ENCODE results near the gene SORBS1. TPM values are rescaled to one million over a fixed set of nuclear protein-coding genes. Genes with fewer than 3 reads are reported as not detected.

Gene SORBS1
- total RNA-seq, 4 donors from 2014 or later: 92.2 to 308 (median 150) TPM

GRCh38 chr10:95389176-95389575 is 172.0 kb downstream of the SORBS1 start:
- H3K27me3 ChIP-seq: no peaks in the 10 kb centered on the region
- in situ Hi-C loops (cut with MboI; ENCODE audit: low pct_ligation_motif_present in 1 of 4, low pct_unique_long_range_greater_than_20kb in 1 of 4, low sequenced_read_pairs in 3 of 4): loop anchor here in 1 of 4 donors (25.0 kb wide), 1 partner anchor 448 kb away; no protein-coding TSS in a partner anchor
- peaks cover 16 to 58% (median 20%) of the 10 kb centered on the region in 4 donors for H3K4me1 ChIP-seq
- H3K9me3 ChIP-seq: no peaks in the 10 kb centered on the region
- H3K27ac ChIP-seq: peak overlapping the region; percentile 47 to 61 (median 54)
- no peaks in the 10 kb centered on the region for H3K36me3 ChIP-seq
- H3K4me3 ChIP-seq: no peak overlapping the region
- WGBS, 2 donors (ENCODE audit: low coverage in 1 of 2): 32 to 36% methylated on average over 2 of the region's 2 CpGs
- DNase-seq: no peak
- no peak for TF ChIP-seq EP300 (IDR thresholded peaks at IDR 0.05; ENCODE audit: low read depth)
- TF ChIP-seq POLR2A (IDR thresholded peaks at IDR 0.05): no peak
- no peak for TF ChIP-seq CTCF (IDR thresholded peaks at IDR 0.05)
- no peak for TF ChIP-seq POLR2AphosphoS5 (IDR thresholded peaks at IDR 0.05)
- intact Hi-C loops (cut with DNase I; ENCODE audit: low total_unique reads): no loop called here

- 29% methylated on average over 1 of the region's 1 CpG; no CpG with 5 or more reads in 1 of the 2 donors for WGBS, 2 donors (ENCODE audit: low coverage in 1 of 2)
- Histone ChIP-seq H3K27ac (peak overlapping the region; percentile 47 to 61 (median 54)), H3K9me3 (no peaks in the 10 kb centered on the region), H3K36me3 (no peaks in the 10 kb centered on the region), H3K4me3 (no peak overlapping the region), H3K27me3 (no peaks in the 10 kb centered on the region), H3K4me1 (peaks cover 16 to 58% (median 20%) of the 10 kb centered on the region in 4 donors)
- in situ Hi-C loops (cut with MboI; ENCODE audit: low pct_ligation_motif_present in 1 of 4, low pct_unique_long_range_greater_than_20kb in 1 of 4, low sequenced_read_pairs in 3 of 4): loop anchor here in 1 of 4 donors (25.0 kb wide), 1 partner anchor 449 kb away; no protein-coding TSS in a partner anchor
- intact Hi-C loops (cut with DNase I; ENCODE audit: low total_unique reads): no loop called here
- DNase-seq: no peak
- peak; percentile 8 to 52 (median 12) for TF ChIP-seq POLR2AphosphoS5 (IDR thresholded peaks at IDR 0.05)
- TF ChIP-seq POLR2A (IDR thresholded peaks at IDR 0.05): no peak
These were observed 172.6 kb downstream of the SORBS1 start for GRCh38 chr10:95388539-95388938.

GRCh38 chr10:95388109-95388471 is 173.1 kb downstream of the SORBS1 start:
- WGBS, 2 donors (ENCODE audit: low coverage in 1 of 2): 80 to 100% methylated on average over 3 to 5 of the region's 5 CpGs
- H3K27ac ChIP-seq: peak overlapping the region; percentile 47 to 61 (median 54)
- intact Hi-C loops (cut with DNase I; ENCODE audit: low total_unique reads) (no loop called here), in situ Hi-C loops (cut with MboI; ENCODE audit: low pct_ligation_motif_present in 1 of 4, low pct_unique_long_range_greater_than_20kb in 1 of 4, low sequenced_read_pairs in 3 of 4) (loop anchor here in 1 of 4 donors (25.0 kb wide), 1 partner anchor 449 kb away; no protein-coding TSS in a partner anchor)
- no peaks in the 10 kb centered on the region for H3K36me3 ChIP-seq
- H3K4me3 ChIP-seq: no peak overlapping the region
- TF ChIP-seq EP300 (IDR thresholded peaks at IDR 0.05; ENCODE audit: low read depth) (no peak), CTCF (IDR thresholded peaks at IDR 0.05) (no peak), POLR2A (IDR thresholded peaks at IDR 0.05) (no peak), POLR2AphosphoS5 (IDR thresholded peaks at IDR 0.05) (no peak)
- no peaks in the 10 kb centered on the region for H3K27me3 ChIP-seq
- peaks cover 16 to 56% (median 20%) of the 10 kb centered on the region in 4 donors for H3K4me1 ChIP-seq
- H3K9me3 ChIP-seq: no peaks in the 10 kb centered on the region
- DNase-seq: no peak

- Histone ChIP-seq H3K36me3 (peaks cover 0 to 6% (median 0%) of the 10 kb centered on the region in 4 donors), H3K9me3 (no peaks in the 10 kb centered on the region), H3K4me1 (peaks cover 6 to 36% (median 12%) of the 10 kb centered on the region in 4 donors), H3K4me3 (no peak overlapping the region), H3K27me3 (no peaks in the 10 kb centered on the region), H3K27ac (peak overlapping the region in 2 of 4 donors; percentile 18 to 61)
- WGBS, 2 donors (ENCODE audit: low coverage in 1 of 2): 85% methylated on average over 12 of the region's 12 CpGs; no CpG with 5 or more reads in 1 of the 2 donors
- no peak for DNase-seq
- in situ Hi-C loops (cut with MboI; ENCODE audit: low pct_ligation_motif_present in 1 of 4, low pct_unique_long_range_greater_than_20kb in 1 of 4, low sequenced_read_pairs in 3 of 4) (loop anchor here in 1 of 4 donors (25.0 kb wide), 1 partner anchor 453 kb away; no protein-coding TSS in a partner anchor), intact Hi-C loops (cut with DNase I; ENCODE audit: low total_unique reads) (no loop called here)
- TF ChIP-seq EP300 (IDR thresholded peaks at IDR 0.05; ENCODE audit: low read depth): no peak
- TF ChIP-seq CTCF (IDR thresholded peaks at IDR 0.05): no peak
- no peak for TF ChIP-seq POLR2AphosphoS5 (IDR thresholded peaks at IDR 0.05)
- TF ChIP-seq POLR2A (IDR thresholded peaks at IDR 0.05): no peak
These were observed 177.0 kb downstream of the SORBS1 start for GRCh38 chr10:95384011-95384704.
